EH (cell line): ENCODE results near the gene PDE4D.
"Not testable (repeated sequence)": the region's sequence is repeated elsewhere in the genome, so short reads cannot be mapped to it uniquely, and the experiment has no call there.

Source experiments
- DNase-seq: peaks from one replicate; pipeline ENCODE4 v3.0.0-alpha.2; 2015; ENCODE audit warnings: low read depth

The PDE4D gene

GRCh38 chr5:59582746-59583145 is 310.8 kb downstream of the PDE4D start:
- no peak for DNase-seq

- DNase-seq, result no peak
Measured at GRCh38 chr5:59579824-59580167, 313.7 kb downstream of the PDE4D start.

- DNase-seq, result no peak
Measured at GRCh38 chr5:59579101-59579823, 314.3 kb downstream of the PDE4D start.

GRCh38 chr5:59577485-59577884 is 316.0 kb downstream of the PDE4D start:
- DNase-seq, result no peak

GRCh38 chr5:59575648-59576445 is 317.7 kb downstream of the PDE4D start:
- DNase-seq, result no peak

GRCh38 chr5:59573509-59573908 is 320.0 kb downstream of the PDE4D start:
- not testable (repeated sequence) for DNase-seq

GRCh38 chr5:59571067-59571466 is 322.5 kb downstream of the PDE4D start:
- DNase-seq, result no peak

- no peak for DNase-seq
Measured at GRCh38 chr5:59569608-59570334, 323.8 kb downstream of the PDE4D start.

- DNase-seq, result no peak
Measured at GRCh38 chr5:59569158-59569557, 324.4 kb downstream of the PDE4D start.

- no peak for DNase-seq
Measured at GRCh38 chr5:59568161-59568560, 325.4 kb downstream of the PDE4D start.

GRCh38 chr5:59565551-59565950 is 328.0 kb downstream of the PDE4D start:
- DNase-seq, result no peak

- no peak for DNase-seq
Measured at GRCh38 chr5:59564895-59565294, 328.6 kb downstream of the PDE4D start.

GRCh38 chr5:59562756-59563389 is 330.7 kb downstream of the PDE4D start:
- peak; percentile 2 for DNase-seq

- DNase-seq, result no peak
Measured at GRCh38 chr5:59560553-59560952, 333.0 kb downstream of the PDE4D start.

- no peak for DNase-seq
Measured at GRCh38 chr5:59559847-59560246, 333.7 kb downstream of the PDE4D start.

- no peak for DNase-seq
Measured at GRCh38 chr5:59559323-59559722, 334.2 kb downstream of the PDE4D start.

- DNase-seq, result no peak
Measured at GRCh38 chr5:59558501-59558900, 335.0 kb downstream of the PDE4D start.

GRCh38 chr5:59557572-59557971 is 336.0 kb downstream of the PDE4D start:
- DNase-seq, result no peak

GRCh38 chr5:59555596-59555995 is 337.9 kb downstream of the PDE4D start:
- no peak for DNase-seq

- no peak for DNase-seq
Measured at GRCh38 chr5:59554501-59554900, 339.0 kb downstream of the PDE4D start.

GRCh38 chr5:59553992-59554391 is 339.5 kb downstream of the PDE4D start:
- DNase-seq, result no peak

GRCh38 chr5:59548807-59549357 is 344.6 kb downstream of the PDE4D start:
- no peak for DNase-seq
